ENCODE data around the gene C16orf96.

Gene C16orf96

GRCh38 chr16:4525634-4526277 lies 30.4 kb upstream of the C16orf96 start:
- no peak for DNase-seq

GRCh38 chr16:4529085-4530060 lies 26.8 kb upstream of the C16orf96 start:
- no peak for DNase-seq

- DNase-seq = no peak
Measured at GRCh38 chr16:4531811-4532210, 24.3 kb upstream of the C16orf96 start.

GRCh38 chr16:4532238-4532637 lies 23.9 kb upstream of the C16orf96 start:
- DNase-seq = no peak

GRCh38 chr16:4533490-4533889 lies 22.6 kb upstream of the C16orf96 start:
- no peak for DNase-seq

GRCh38 chr16:4534151-4534790 lies 21.9 kb upstream of the C16orf96 start:
- DNase-seq = no peak

GRCh38 chr16:4535627-4536108 lies 20.5 kb upstream of the C16orf96 start:
- no peak for DNase-seq

GRCh38 chr16:4536391-4537106 lies 19.6 kb upstream of the C16orf96 start:
- no peak for DNase-seq

GRCh38 chr16:4537376-4538343 lies 18.5 kb upstream of the C16orf96 start:
- DNase-seq = peak in 1 of 2 experiments; percentile 51

- peak; percentile 87 to 97 for DNase-seq
Measured at GRCh38 chr16:4538350-4539235, 17.5 kb upstream of the C16orf96 start, which contains the start of gene CDIP1. Gene CDIP1 (minus strand): TSS chr16:4538773. CDS start chr16:4514130, 24,643 bp downstream.

- DNase-seq = no peak
Measured at GRCh38 chr16:4539716-4540284, 16.3 kb upstream of the C16orf96 start.

GRCh38 chr16:4544473-4544872 lies 11.7 kb upstream of the C16orf96 start:
- no peak for DNase-seq

- no peak for DNase-seq
Measured at GRCh38 chr16:4548124-4548523, 8.0 kb upstream of the C16orf96 start.

- DNase-seq = peak in 1 of 2 experiments; percentile 21
Measured at GRCh38 chr16:4550591-4550990, 5.5 kb upstream of the C16orf96 start.

GRCh38 chr16:4552541-4552940 lies 3.6 kb upstream of the C16orf96 start:
- no peak for DNase-seq

GRCh38 chr16:4556580-4556979 lies 440 bp downstream of the C16orf96 start:
- no peak for DNase-seq

- DNase-seq = no peak
Measured at GRCh38 chr16:4557973-4558372, 1.8 kb downstream of the C16orf96 start.

GRCh38 chr16:4561596-4561995 lies 5.5 kb downstream of the C16orf96 start:
- no peak for DNase-seq

GRCh38 chr16:4564661-4565267 lies 8.6 kb downstream of the C16orf96 start:
- DNase-seq = no peak
